Progenitor cell of endocrine pancreas (in vitro differentiated cells): Measurements from ENCODE around the gene MAP2K3. TPM values are rescaled to one million over a fixed set of nuclear protein-coding genes. Genes with fewer than 3 reads are reported as not detected.

Experiments used
- DNase-seq: peaks from one replicate; pipeline ENCODE4 v3.0.0; 2021; ENCODE audit warnings: low spot score; ENCODE audit not compliant: unreplicated experiment
- H3K27ac Mint-ChIP-seq: 2 replicates; pipeline ENCODE4 v1.8.0; 2021; ENCODE audit warnings: mild to moderate bottlenecking, moderate library complexity, mixed read lengths
- H3K27me3 Mint-ChIP-seq: 2 replicates; pipeline ENCODE4 v1.8.0; 2021; ENCODE audit warnings: mixed read lengths
- H3K36me3 Mint-ChIP-seq: 2 replicates; pipeline ENCODE4 v1.8.0; 2022; ENCODE audit warnings: mixed read lengths; ENCODE audit not compliant: insufficient read depth
- H3K4me1 Mint-ChIP-seq: 2 replicates; pipeline ENCODE4 v1.8.0; 2021; ENCODE audit warnings: low read depth, mixed read lengths
- H3K4me3 Mint-ChIP-seq: 2 replicates; pipeline ENCODE4 v1.8.0; 2021; ENCODE audit warnings: low read depth, mild to moderate bottlenecking, moderate library complexity, mixed read lengths
- H3K9me3 Mint-ChIP-seq: 2 replicates; pipeline ENCODE4 v1.8.0; 2021; ENCODE audit warnings: low read depth, mixed read lengths
- CTCF ChIP-seq: fragments of 200-600 bp; sonication (generic); IDR thresholded peaks from one replicate; pipeline ENCODE4 v1.5.0; 2021; ENCODE audit warnings: antibody characterized with exemption, mild to moderate bottlenecking; ENCODE audit not compliant: unreplicated experiment
- total RNA-seq: library from RNA; stranded (reverse); gene quantifications from 2 replicates; pipeline ENCODE4 v1.2.1, GENCODE V29; 2021

Gene MAP2K3
- total RNA-seq, 1 donor from 2014 or later = 24.7 TPM

- H3K4me3 Mint-ChIP-seq = no peak overlapping the region
- no peak for TF ChIP-seq CTCF
- no peak overlapping the region for H3K27ac Mint-ChIP-seq
- no peaks in the 10 kb centered on the region for H3K36me3 Mint-ChIP-seq
- DNase-seq = no peak
- H3K4me1 Mint-ChIP-seq = no peaks in the 10 kb centered on the region
- peaks cover 14% of the 10 kb centered on the region for H3K27me3 Mint-ChIP-seq
- H3K9me3 Mint-ChIP-seq = no peaks in the 10 kb centered on the region
Measured at GRCh38 chr17:21351366-21352065, 67.0 kb downstream of the MAP2K3 start.

GRCh38 chr17:21352221-21352980 lies 67.9 kb downstream of the MAP2K3 start:
- Mint-ChIP-seq H3K27ac (no peak overlapping the region), H3K4me3 (no peak overlapping the region), H3K36me3 (no peaks in the 10 kb centered on the region), H3K27me3 (peaks cover 14% of the 10 kb centered on the region), H3K9me3 (no peaks in the 10 kb centered on the region), H3K4me1 (peaks cover 3% of the 10 kb centered on the region)
- no peak for DNase-seq
- TF ChIP-seq CTCF = no peak

DNA sequence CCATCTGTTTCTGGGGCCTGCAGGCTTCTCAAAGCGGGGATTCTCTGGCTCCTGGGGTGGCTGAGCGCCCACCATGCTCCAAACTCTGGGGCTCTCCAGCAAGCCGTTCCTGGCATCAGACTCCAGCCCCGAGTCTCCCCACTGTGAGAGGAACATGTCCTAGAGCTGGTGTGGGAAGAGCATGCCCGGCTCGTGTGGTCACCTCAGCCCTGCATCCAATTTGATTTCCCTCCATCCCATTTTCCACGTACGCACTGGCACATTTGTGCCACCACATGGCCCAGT lies 68.4 kb downstream of the MAP2K3 start:
- DNase-seq = no peak
- no peak for TF ChIP-seq CTCF

DNA sequence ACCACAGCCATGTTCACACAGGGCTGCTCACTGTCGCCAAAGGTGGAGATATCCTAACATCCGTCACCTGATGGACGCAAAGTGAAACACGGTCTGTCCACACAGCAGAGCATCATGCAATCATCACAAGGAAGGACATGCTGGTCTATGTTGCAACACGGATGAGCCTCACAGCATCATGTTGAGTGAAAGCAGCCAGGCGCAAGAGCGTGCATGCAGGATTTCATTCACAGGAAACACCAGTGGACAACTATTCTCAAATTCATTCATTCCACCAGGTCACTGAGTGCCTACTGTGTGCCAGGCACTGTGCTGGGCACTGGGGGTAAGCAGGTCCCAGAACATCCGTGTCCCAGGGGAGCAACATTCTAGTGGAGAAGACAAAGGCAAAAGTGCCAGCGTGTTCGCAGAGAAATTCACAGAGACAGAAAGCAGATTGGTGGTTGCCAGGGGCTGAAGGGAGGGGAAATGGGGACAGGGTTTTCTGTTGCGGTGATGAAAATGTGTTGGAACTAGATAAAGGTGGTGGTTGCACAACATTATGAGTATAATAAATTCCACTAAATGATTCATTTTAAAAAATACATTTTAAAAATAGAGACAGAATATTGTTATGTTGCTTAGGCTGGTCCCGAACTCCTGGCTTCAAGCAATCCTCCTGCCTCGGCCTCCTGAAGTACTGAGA lies 69.0 kb downstream of the MAP2K3 start:
- no peak overlapping the region for H3K4me3 Mint-ChIP-seq
- DNase-seq = no peak
- peaks cover 10% of the 10 kb centered on the region for H3K4me1 Mint-ChIP-seq
- TF ChIP-seq CTCF = no peak
- H3K9me3 Mint-ChIP-seq = no peaks in the 10 kb centered on the region
- H3K27ac Mint-ChIP-seq = no peak overlapping the region
- H3K36me3 Mint-ChIP-seq = no peaks in the 10 kb centered on the region
- H3K27me3 Mint-ChIP-seq = peaks cover 17% of the 10 kb centered on the region

More for the DNA sequence above, 68.4 kb downstream of the MAP2K3 start:
- H3K4me1 Mint-ChIP-seq = peaks cover 4% of the 10 kb centered on the region
- no peaks in the 10 kb centered on the region for H3K9me3 Mint-ChIP-seq
- H3K4me3 Mint-ChIP-seq = no peak overlapping the region
- H3K36me3 Mint-ChIP-seq = no peaks in the 10 kb centered on the region
- peaks cover 14% of the 10 kb centered on the region for H3K27me3 Mint-ChIP-seq
- H3K27ac Mint-ChIP-seq = no peak overlapping the region

- peaks cover 17% of the 10 kb centered on the region for H3K4me1 Mint-ChIP-seq
- H3K9me3 Mint-ChIP-seq = no peaks in the 10 kb centered on the region
- no peak overlapping the region for H3K27ac Mint-ChIP-seq
- no peak for DNase-seq
- no peak for TF ChIP-seq CTCF
- peaks cover 22% of the 10 kb centered on the region for H3K27me3 Mint-ChIP-seq
- H3K4me3 Mint-ChIP-seq = no peak overlapping the region
- no peaks in the 10 kb centered on the region for H3K36me3 Mint-ChIP-seq
Measured at GRCh38 chr17:21354796-21355385, 70.4 kb downstream of the MAP2K3 start.
